Body of pancreas (tissue), 4 donors: ENCODE measurements around the gene POLD2. TPM values are rescaled to one million over a fixed set of nuclear protein-coding genes. Genes with fewer than 3 reads are reported as not detected.

Experiments
- ATAC-seq: fragments of 150-250 bp; one replicate; pipeline ENCODE4 v1.9.1; 2016
- DNase-seq, 4 donors: peaks; one replicate each; pipeline ENCODE4 v3.0.0-alpha.2; 2019
- H3K27ac ChIP-seq, 4 donors: fragments of 200-600 bp; sonication (generic); 1 replicate in 3 of 4; 2 replicates in 1 of 4; pipeline versions ENCODE4 v1.5.1 to v1.6.1; 2016 to 2019; ENCODE audit warnings: mild to moderate bottlenecking in 1 of 4, mixed read lengths in 1 of 4, moderate library complexity in 1 of 4
- H3K27me3 ChIP-seq, 2 donors: fragments of 200-600 bp; sonication (generic); one replicate each; pipeline ENCODE4 v1.6.0; 2016; ENCODE audit warnings: mild to moderate bottlenecking in 1 of 2
- H3K36me3 ChIP-seq, 2 donors: fragments of 200-600 bp; sonication (generic); replicated peaks in 1 of 2; 2 replicates each; pipeline ENCODE4 v1.5.1; 2016; ENCODE audit warnings: low read depth in 2 of 2; ENCODE audit not compliant: insufficient read depth in 1 of 2
- H3K4me1 ChIP-seq: fragments of 200-600 bp; sonication (generic); one replicate; pipeline ENCODE4 v1.6.0; 2016
- H3K4me3 ChIP-seq, 2 donors: fragments of 200-600 bp; sonication (generic); 1 replicate in 1 of 2; 2 replicates in 1 of 2; pipeline ENCODE4 v1.5.1; 2016 to 2019
- H3K9me3 ChIP-seq, 3 donors: fragments of 200-600 bp; sonication (generic); 1 replicate in 2 of 3; 2 replicates in 1 of 3; pipeline ENCODE4 v1.5.1; 2016
- CTCF ChIP-seq, 7 experiments: fragments of 450-650 bp in 4 of 7; fragments of 200-600 bp in 3 of 7; sonication (generic) in 3 of 7; IDR thresholded peaks; one replicate each; pipeline ENCODE4 v1.5.1; 2016 to 2019; ENCODE audit warnings: antibody characterized with exemption in 7 of 7
- POLR2A ChIP-seq, 3 donors: fragments of 450-650 bp; IDR thresholded peaks; one replicate each; pipeline ENCODE4 v1.6.1; 2016; ENCODE audit warnings: antibody characterized with exemption in 3 of 3, mild to moderate bottlenecking in 2 of 3
- WGBS, 2 donors: methylation state at CpG; one replicate each; pipeline ENCODE4 v1.1.5; 2017; 5-methylcytosine and 5-hydroxymethylcytosine counted together
- intact Hi-C: fragments of 100-400 bp; cut with DNase I; formaldehyde crosslinking; loops from one replicate; pipeline ENCODE4 v1.15.1; 2023
- total RNA-seq, 2 donors: library from RNA; depleted of rRNA; stranded (reverse); fragments of >200 nt; gene quantifications; one replicate each; pipeline ENCODE4 v1.1.0, GENCODE V29; 2016

The POLD2 gene
- total RNA-seq, 2 donors from 2014 or later: 32.7 to 64.6 TPM

- no peak for DNase-seq
- H3K27ac ChIP-seq: peak overlapping the region in 3 of 4 donors; percentile 59 to 87 (median 81)
Observed at GRCh38 chr7:44122529-44122928, 819 bp downstream of the POLD2 start.

DNA sequence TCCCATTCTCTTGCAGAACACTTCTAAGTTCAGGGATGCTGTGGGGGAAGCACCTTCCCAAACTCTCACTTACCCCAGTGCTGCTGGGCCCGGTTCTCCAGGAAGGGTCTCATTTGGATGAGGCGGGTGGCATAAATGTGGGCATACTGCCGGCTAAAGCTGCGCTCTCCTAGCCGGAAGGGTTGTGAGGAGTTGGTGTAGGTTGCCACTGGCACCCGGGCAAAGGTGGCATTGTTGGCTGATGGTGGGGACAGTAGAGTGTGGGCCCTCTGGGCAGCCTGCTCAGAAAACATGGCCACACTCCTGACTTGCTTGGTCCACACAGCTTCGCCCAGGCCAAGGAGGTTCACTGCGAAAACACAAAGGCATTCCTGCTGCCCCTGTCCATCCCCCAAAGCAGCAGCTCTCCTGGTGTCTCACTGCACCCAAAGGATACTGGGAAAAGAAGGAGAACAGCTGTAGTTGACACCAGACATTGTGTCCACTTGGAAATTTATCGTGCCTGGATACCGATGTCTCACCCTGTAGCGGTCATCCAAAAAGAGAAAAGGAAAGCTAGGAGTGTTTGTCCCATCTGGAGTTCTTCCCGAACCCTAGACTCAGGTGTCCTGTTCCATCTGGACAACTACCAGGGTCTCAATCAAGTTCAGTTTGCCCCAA lies 1.5 kb downstream of the POLD2 start:
- H3K27ac ChIP-seq: no peak overlapping the region

More at GRCh38 chr7:44122529-44122928, 819 bp downstream of the POLD2 start:
- Histone ChIP-seq H3K36me3 (no peaks in the 10 kb centered on the region), H3K4me3 (no peak overlapping the region), H3K27me3 (no peaks in the 10 kb centered on the region), H3K4me1 (peaks cover 33% of the 10 kb centered on the region), H3K9me3 (no peaks in the 10 kb centered on the region)
- no peak for ATAC-seq
- intact Hi-C loops: no loop called here
- no peak for TF ChIP-seq POLR2A (IDR thresholded peaks at IDR 0.05)
- no peak for TF ChIP-seq CTCF (IDR thresholded peaks at IDR 0.05)
- 19 to 41% methylated on average over 1 of the region's 1 CpG for WGBS, 2 donors

GRCh38 chr7:44120395-44120794 lies 3.0 kb downstream of the POLD2 start:
- Histone ChIP-seq H3K27me3 (no peaks in the 10 kb centered on the region), H3K9me3 (no peaks in the 10 kb centered on the region), H3K27ac (no peak overlapping the region), H3K36me3 (no peaks in the 10 kb centered on the region), H3K4me3 (no peak overlapping the region), H3K4me1 (peaks cover 33% of the 10 kb centered on the region)
- no peak for DNase-seq
- no peak for ATAC-seq
- WGBS, 2 donors: 66 to 93% methylated on average over 6 of the region's 6 CpGs
- intact Hi-C loops: no loop called here
- TF ChIP-seq POLR2A (IDR thresholded peaks at IDR 0.05) (no peak), CTCF (IDR thresholded peaks at IDR 0.05) (no peak)

More for the DNA sequence above, 1.5 kb downstream of the POLD2 start:
- intact Hi-C loops: no loop called here
- ATAC-seq (no peak), DNase-seq (peak in 1 of 4 donors; percentile 7)
- H3K36me3 ChIP-seq: no peaks in the 10 kb centered on the region
- peaks cover 33% of the 10 kb centered on the region for H3K4me1 ChIP-seq
- TF ChIP-seq POLR2A (IDR thresholded peaks at IDR 0.05) (no peak), CTCF (IDR thresholded peaks at IDR 0.05) (no peak)
- H3K4me3 ChIP-seq: no peak overlapping the region
- H3K27me3 ChIP-seq: no peaks in the 10 kb centered on the region
- 78 to 79% methylated on average over 10 to 12 of the region's 12 CpGs for WGBS, 2 donors
- H3K9me3 ChIP-seq: no peaks in the 10 kb centered on the region

- no peak for ATAC-seq
- peaks cover 38% of the 10 kb centered on the region for H3K4me1 ChIP-seq
- no peak overlapping the region for H3K27ac ChIP-seq
- no peaks in the 10 kb centered on the region for H3K27me3 ChIP-seq
- DNase-seq: peak in 1 of 4 donors; percentile 10
- H3K36me3 ChIP-seq: no peaks in the 10 kb centered on the region
- no peaks in the 10 kb centered on the region for H3K9me3 ChIP-seq
- no peak for TF ChIP-seq CTCF (IDR thresholded peaks at IDR 0.05)
- no peak for TF ChIP-seq POLR2A (IDR thresholded peaks at IDR 0.05)
- intact Hi-C loops: no loop called here
- WGBS, 2 donors: 38 to 39% methylated on average over 8 of the region's 8 CpGs
- H3K4me3 ChIP-seq: no peak overlapping the region
Observed at GRCh38 chr7:44119829-44120380, 3.4 kb downstream of the POLD2 start.
